Retinal pigment epithelial cell (primary cell): ENCODE results near the gene OVOL2.
"Not testable (repeated sequence)": the region's sequence is repeated elsewhere in the genome, so short reads cannot be mapped to it uniquely, and the experiment has no call there.

Experiments used
- DNase-seq: peaks from one replicate; pipeline ENCODE4 v3.0.0-alpha.2; 2010; ENCODE audit warnings: low read depth
- H3K4me3 ChIP-seq: 2 replicates; pipeline ENCODE4 v1.5.1; 2011; ENCODE audit warnings: mild to moderate bottlenecking, low read length, control low read depth, moderate library complexity
- CTCF ChIP-seq: conservative IDR thresholded peaks from 2 replicates; pipeline ENCODE4 v1.5.1; 2011; ENCODE audit warnings: low read depth, low read length, control low read depth, inconsistent platforms

Gene OVOL2

GRCh38 chr20:18041462-18041861 is 16.3 kb downstream of the OVOL2 start:
- no peak for DNase-seq
- H3K4me3 ChIP-seq: no peak overlapping the region
- TF ChIP-seq CTCF: no peak

GRCh38 chr20:18039063-18039462 is 18.7 kb downstream of the OVOL2 start:
- no peak for DNase-seq
- H3K4me3 ChIP-seq: no peak overlapping the region
- TF ChIP-seq CTCF: no peak

GRCh38 chr20:18034039-18034438 is 23.7 kb downstream of the OVOL2 start:
- DNase-seq: no peak
- no peak overlapping the region for H3K4me3 ChIP-seq
- no peak for TF ChIP-seq CTCF

- DNase-seq: no peak
- no peak for TF ChIP-seq CTCF
- H3K4me3 ChIP-seq: no peak overlapping the region
Measured at GRCh38 chr20:18032977-18033892, 24.5 kb downstream of the OVOL2 start.

GRCh38 chr20:18031888-18032509 is 25.7 kb downstream of the OVOL2 start:
- TF ChIP-seq CTCF: no peak
- no peak overlapping the region for H3K4me3 ChIP-seq
- no peak for DNase-seq

GRCh38 chr20:18031050-18031449 is 26.7 kb downstream of the OVOL2 start:
- H3K4me3 ChIP-seq: no peak overlapping the region
- no peak for DNase-seq
- TF ChIP-seq CTCF: no peak

GRCh38 chr20:18030020-18030419 is 27.7 kb downstream of the OVOL2 start:
- no peak for DNase-seq
- no peak for TF ChIP-seq CTCF
- no peak overlapping the region for H3K4me3 ChIP-seq

- DNase-seq, H3K4me3 ChIP-seq: not testable (repeated sequence)
Measured at GRCh38 chr20:18027011-18027410, 30.7 kb downstream of the OVOL2 start.
